ENCODE results near the gene DDX47.
"Not testable (repeated sequence)": the region's sequence is repeated elsewhere in the genome, so short reads cannot be mapped to it uniquely, and the experiment has no call there.

DDX47 gene

DNA sequence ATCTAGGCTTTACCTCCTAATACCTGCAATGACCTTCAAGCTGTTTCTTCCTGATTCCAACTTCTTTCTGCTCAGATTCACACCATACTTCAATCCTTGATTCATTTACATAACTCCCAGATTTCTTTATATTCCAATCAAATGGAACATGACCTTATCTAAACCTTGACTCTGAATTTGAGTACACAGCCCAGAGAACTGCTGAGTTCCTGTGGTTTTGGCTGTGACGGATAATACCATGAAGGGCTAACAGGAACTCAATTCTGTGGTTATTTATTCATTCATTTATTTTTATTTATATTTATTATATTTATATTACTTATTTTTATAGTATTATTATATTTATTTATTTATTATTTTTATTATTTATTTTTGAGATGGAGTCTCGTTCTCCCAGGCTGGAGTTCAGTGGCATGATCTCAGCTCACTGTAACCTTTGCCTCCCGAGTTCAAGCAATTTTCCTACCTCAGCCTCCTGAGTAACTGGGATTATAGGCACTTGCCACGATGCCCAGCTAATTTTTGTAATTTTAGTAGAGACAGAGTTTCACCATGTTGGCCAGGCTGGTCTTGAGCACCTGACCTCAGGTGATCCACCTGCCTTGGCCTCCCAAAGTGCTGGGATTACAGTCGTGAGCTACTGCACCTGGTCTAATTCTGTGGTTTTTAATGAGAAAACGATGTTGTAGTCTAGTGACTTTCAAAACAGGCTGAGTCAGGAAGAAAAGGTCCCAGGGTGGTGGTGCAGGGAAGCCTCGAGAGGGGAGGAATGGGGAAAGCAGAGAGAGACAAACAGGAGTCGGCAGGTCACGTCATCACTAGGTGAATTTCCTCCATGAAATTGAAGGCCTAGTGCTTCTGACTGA lies 16.0 kb upstream of the DDX47 start:
- DNase-seq (ENCODE audit: low read depth in 2 of 2), result no peak

DNA sequence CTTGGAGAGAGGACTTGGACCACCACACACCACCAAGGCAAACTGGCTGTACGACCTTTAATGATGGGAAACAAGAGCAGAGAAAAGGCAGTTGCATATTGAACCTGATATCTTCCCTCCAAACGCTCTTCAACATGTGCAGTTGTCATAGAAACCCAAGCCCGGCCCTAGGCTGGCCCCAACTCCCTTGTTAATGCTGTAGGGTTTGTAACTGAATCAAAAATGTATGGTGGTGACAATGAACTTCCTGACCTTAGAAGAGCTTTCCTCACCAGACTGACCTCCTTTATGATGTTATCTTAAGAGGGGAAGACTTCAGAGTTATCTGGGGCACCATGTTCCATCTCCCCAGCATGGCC lies 15.4 kb upstream of the DDX47 start:
- DNase-seq (ENCODE audit: low read depth in 2 of 2), result no peak

DNA sequence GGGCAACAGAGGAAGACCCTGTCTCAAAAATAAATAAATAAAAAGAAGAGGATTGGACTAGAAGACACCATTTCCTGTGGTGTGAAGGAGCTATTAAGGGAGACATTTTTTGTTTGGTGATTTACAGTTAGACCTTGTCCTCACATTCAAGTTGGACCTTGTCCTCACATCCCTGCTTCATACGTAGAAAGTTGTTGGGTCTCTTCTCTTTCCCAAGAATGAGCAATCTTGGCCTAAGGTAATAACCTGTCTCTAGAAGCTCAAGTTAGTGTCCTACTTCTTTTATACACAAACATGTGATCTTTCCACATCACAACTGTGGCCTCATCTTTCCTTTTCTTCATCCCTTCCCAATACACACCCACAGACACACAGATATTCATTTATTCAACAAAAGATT lies 14.7 kb upstream of the DDX47 start:
- DNase-seq (ENCODE audit: low read depth in 2 of 2), result no peak

DNA sequence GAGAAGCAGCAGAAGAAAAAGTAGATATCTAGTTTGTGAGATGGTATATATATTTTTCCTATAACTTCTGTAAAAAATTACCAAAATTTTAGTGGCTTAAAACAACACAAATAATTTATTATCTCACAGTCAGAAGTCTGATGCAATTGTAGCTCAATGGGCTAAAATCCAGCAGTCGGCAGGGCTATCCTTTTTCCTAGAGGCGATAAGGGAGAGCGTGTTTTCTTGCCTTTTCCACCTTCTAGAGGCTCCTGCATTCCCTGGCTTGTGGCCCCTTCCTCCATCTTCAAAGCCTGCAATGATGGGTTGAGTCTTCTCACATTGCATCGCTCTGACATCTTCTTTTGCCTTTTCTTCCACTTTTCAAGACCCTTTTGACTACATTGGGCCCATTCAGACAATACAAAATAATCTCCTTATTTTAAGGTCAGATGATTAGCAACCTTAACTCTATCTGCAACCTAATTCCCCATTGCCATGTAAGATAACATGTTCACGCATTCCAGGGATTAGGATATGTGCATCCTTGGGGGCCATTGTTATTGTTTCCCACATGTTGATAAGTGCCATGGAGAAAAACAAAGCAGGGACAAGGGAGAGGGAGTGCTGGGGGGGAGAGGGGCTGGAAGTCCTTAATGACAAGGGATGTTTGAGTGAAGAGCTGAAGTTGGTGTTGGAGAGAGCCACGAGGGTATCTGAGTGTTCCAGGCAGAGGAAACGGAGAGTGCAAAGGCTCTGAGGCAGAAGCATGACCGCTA lies 13.8 kb upstream of the DDX47 start:
- DNase-seq (ENCODE audit: low read depth in 2 of 2), result no peak

DNA sequence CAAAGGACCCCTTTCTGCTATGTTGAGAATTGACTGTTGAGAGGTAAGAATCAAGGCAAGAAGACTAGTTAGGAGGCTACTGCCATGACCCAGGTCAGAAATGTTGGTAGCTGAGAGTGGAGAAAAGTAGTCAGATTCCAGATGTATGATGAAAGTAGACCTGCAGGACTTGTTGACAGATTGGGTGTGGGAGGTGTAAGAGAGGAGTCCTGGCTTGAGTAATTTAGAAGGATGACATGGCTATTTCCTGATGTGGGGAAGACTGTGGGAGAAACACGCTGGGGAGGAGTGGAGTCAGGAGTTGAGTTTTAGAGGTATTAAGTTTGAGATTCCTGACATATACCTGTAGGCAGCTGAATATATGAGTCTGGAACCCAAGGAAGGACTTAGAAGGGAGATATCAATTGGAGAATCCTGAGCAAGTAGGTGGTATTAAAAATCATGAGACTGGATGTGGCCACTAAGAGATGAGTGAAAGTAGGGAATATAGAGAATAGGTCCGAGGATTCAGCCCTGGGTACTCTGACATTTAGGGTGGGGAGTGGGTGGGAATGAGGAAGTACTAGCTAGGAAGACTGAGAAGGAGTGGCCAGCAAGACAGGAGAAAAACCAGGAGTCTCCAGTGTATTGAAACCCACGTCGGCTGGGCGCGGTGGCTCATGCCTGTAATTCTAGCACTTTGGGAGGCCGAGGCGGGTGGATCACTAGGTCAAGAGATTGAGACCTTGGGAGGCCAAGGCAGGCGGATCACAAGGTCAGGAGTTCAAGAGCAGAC lies 12.6 kb upstream of the DDX47 start:
- DNase-seq (ENCODE audit: low read depth in 2 of 2), result no peak

DNA sequence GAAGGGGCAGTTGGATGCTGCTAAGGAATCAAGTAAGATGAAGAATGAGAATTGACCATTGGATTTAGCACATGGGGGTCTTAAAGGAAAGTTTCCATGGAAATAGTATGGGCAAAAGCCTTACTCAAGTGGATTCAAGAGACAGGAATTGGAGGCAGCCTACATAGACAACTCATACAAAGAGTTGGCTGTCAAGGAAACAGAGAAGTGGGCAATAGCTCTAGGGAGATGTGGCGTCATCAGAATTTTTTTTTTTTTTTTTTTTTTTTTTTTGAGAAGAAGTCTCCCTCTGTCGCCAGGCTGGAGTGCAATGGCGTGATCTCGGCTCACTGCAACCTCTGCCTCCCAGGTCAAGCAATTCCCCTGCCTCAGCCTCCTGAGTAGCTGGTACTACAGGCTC lies 11.5 kb upstream of the DDX47 start:
- not testable (repeated sequence) for DNase-seq (ENCODE audit: low read depth in 2 of 2)

DNA sequence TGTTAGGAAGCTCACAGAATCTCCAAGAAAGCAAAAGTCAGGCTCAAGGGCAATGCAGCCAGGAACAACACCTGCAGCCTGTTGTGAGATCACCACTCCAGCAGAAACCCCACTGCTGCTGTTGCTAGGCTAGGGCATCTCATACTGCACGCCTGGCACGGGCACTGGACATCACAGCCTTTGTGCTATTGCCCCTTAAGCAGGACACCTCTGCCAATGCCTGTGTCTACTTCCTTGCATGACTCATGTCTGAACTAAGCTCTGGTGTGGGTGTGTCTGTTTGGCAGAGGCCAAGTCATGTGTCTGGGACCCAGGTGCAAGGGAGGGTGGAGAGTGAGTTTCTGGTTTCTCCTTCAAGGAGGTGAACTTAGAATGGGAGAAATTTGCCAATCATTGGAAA lies 10.0 kb upstream of the DDX47 start:
- no peak for DNase-seq (ENCODE audit: low read depth in 2 of 2)

DNA sequence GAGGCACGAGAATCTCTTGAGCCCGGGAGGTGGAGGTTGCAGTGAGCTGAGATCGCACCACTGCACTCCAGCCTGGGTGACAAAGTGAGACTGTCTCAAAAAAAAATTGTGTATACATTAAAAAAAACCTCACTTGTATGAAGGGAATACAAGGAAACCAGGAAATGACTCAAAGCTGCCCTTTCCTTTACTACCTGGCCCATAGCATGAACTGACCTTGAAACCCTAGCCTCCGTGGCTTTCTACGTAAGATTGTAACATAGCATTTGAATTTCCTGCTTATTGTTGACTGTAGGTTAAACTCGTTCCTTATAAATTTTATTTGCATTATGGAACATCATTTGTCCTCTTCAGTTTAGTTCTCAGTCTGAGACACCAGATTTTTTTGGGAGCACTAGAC lies 9.1 kb upstream of the DDX47 start:
- DNase-seq (ENCODE audit: low read depth in 2 of 2), result no peak

DNA sequence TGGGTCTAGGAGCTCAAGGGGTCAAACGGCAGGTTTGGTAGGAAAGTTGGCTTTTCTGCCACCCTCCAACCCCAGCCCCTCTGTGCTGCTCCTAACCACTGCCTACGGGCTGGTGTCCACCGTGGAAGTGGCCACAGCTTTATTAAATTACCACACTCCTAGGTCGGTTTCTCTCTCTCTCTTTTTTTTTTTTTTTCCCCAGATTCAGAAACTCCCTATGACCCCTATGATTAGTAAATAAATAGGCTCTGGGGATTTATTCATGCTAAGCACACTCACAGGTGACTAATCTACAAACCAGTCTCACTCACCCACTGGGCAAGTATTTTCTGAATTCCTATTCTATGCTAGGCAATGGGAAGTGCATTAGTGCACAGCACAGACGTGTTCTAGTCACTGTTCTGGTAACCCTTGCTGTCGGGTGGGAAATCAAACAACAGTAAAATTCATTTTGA lies 8.7 kb upstream of the DDX47 start:
- DNase-seq (ENCODE audit: low read depth in 2 of 2), result peak; percentile 69 to 73

DNA sequence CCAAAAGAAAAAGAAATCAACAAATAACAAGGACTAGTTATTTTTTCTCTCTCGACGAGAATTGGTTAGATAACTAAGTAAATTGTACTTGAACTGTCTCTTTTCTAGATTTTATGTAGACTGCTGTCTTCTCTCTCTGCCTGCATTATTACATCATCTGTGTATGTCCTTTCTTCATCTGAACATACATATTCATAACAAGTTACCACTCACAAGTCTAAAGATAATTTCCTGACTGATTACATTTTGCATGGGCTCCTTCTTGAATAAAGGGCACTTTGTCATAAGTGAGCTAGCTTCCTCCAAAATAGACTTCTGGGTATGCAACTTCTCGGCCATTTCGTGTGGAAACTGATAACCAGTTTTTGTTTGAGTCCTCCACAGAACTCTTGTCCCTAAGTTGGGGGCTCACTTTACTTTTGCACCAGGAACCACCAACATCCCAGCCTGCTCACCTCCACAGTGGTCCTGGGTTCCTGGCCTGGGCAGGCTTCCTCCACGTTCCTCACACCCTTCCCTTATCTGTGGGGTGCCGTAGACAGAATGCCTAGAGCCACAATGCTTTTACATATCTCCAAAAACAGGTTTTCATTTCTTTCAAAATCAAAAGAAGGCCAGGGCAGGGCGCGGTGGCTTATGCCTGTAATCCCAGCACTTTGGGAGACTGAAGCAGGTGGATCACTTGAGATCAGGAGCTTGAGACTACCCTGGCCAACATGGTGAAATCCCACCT lies 6.2 kb upstream of the DDX47 start:
- DNase-seq (ENCODE audit: low read depth in 2 of 2), result no peak

DNA sequence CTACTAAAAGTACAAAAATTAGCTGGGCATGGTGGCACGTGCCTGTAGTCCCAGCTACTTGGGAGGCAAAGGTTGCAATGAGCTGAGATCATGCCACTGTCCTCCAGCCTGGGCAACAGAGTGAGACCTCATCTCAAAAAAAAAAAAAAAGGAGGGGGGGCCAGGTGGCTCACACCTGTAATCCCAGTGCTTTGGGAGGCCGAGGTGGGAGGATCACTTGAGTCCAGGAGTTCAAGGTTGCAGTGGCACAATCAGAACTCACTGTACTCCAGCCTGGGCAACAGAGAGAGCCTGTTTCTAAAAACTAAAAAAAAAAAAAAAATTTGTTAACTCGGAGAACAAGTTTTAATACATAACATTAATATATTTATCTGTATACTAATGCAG lies 5.6 kb upstream of the DDX47 start:
- not testable (repeated sequence) for DNase-seq (ENCODE audit: low read depth in 2 of 2)

DNA sequence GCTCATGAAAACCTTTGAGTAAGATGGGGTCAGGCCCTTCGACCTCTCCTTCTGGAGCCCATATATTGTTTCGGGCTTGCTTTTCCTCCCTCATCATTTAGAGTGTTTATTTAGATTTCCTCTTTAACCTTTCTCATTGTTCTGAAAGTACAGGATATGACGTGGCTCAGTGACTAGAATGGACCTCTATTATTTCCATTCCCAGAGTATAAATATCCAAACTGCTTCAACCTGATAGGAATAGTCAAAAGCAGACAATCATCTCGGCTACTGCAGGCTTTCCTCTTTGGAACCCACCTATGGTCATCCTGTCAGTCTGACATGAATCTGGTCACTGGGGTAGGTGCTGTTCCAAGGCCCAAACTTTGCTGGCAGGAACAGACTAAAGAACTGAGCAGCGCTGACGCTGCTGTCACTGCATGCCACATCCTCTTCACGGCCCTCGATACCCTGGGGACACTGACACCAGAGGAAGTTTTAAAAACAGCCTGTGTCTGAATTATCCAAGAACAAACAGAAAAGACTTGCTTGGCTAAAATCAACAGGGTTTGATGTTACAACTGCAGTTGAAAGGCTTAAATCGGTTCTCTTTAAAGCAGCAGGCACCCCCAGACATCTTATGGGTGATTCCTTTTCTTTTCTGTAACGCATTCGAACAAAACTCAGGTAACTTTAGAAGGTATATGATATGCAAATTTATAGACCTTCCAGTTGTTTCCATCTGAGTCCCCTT lies 5.0 kb upstream of the DDX47 start:
- no peak for DNase-seq (ENCODE audit: low read depth in 2 of 2)

DNA sequence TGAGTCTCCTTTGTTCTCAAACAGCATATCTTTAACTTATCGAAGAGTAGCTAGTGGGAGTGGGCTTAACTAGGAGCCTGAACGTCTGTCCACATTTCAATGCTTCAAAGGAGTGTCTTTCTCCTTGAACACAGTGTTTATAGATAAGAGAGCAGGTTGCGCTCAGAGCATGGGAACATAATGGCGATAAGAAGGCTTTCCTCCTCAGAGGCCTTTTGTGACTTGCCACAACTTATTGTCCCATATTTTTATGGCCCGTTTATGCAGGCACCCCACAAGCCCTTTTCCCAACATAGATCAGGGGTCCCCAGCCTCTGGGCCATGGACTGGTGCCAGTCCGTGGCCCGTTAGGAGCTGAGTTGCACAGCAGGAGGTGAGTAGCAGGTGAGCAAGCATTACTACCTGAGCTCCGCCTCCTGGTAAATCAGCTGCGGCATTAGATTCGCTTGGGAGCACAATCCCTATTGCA lies 2.6 kb upstream of the DDX47 start:
- no peak for DNase-seq (ENCODE audit: low read depth in 2 of 2)

DNA sequence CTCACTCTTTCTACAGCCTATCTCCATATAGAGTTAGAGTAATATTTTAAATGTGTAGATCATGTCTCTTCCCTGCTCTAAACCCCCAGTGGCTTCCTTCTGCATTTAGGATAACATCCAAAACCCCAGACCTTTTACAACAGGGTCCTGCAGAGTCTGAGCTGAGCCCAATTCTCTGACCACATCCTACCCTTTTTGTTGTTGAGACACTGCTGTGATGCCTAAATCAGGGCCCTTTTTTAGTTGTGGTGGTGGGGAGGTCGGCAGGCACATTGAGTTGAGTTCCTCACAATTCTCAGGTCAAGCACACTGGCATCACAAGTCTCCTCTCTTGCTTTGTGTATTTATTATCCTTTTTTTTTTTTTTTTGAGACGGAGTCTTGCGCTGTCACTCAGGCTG lies 1.8 kb upstream of the DDX47 start:
- no peak for DNase-seq (ENCODE audit: low read depth in 2 of 2)

DNA sequence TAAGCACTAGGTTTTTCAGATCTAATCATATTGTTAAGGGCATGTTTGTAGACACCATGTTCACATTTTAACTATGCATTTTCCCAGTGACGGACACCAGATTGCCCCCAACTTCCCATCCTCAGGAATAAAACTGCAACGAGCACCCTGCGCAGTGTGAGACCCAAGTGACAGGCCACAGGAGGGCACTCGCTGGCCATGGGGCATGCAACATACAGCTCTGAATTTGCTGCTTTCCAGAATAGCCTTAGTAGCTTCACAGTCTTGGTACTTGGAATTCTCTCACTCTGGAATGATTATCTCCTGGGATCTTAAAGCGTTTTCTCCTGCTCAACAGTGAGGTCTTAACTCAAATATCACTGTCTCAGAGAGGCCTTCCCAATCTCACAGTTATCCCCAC lies 972 bp upstream of the DDX47 start:
- DNase-seq (ENCODE audit: low read depth in 2 of 2), result no peak

DNA sequence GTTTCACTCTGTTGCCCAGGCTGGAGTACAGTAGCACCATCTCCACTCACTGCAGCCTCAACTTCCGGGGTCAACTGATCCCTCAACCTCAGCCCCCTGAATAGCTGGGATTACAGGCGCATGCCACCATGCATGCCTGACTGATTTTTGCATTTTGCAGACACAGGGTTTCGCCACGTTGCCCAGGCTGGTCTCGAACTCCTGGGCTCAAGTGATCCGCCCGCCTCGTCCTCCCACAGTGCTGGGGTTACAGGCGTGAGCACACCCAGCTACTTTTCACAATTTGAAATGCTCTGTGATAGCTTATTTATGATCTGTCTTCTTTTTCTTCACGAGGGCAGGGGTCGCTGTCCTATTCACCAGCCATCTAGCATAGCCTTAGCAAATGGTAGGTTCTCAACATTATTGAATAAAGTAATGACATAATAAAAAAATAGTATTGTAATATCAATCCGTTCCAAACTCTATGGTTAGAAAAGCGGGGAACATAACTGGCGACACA lies 477 bp upstream of the DDX47 start:
- DNase-seq (ENCODE audit: low read depth in 2 of 2), result no peak

DNA sequence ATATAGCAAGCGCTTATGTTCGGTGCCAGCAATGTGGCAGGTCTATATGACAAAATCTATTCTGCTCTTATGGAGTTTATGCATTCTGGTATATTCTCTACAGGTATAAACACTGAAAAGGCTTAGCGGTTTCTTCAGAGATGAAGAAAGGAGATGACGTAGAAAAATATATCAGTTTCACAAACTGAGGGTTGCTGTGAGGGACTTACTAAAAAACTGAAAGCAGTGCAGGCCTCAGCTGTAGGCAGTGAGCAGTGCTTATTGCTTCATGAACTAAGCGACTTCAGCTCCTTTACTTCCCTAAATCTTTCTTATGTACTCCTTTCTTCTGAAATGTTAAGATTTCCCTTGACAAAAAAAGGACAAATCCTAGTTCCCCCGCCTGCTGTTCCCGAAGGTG lies 4.5 kb downstream of the DDX47 start:
- DNase-seq (ENCODE audit: low read depth in 2 of 2), result no peak

DNA sequence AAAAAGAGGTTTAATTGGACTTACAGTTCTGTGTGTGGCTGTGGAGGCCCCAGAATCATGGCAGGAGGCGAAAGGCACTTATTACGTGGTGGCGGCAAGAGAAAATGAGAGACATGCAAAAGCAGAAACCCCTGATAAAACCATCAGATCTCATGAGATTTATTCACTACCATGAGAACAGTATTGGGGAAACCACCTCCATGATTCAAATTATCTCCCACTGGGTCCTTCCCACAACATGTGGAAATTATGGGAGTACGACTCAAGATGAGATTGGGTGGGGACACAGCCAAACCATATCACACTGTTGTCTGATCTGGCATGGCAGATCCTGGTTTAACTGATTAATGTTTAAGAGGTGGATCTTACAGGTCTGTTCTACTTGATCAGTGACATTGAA lies 5.6 kb downstream of the DDX47 start:
- DNase-seq (ENCODE audit: low read depth in 2 of 2), result no peak

DNA sequence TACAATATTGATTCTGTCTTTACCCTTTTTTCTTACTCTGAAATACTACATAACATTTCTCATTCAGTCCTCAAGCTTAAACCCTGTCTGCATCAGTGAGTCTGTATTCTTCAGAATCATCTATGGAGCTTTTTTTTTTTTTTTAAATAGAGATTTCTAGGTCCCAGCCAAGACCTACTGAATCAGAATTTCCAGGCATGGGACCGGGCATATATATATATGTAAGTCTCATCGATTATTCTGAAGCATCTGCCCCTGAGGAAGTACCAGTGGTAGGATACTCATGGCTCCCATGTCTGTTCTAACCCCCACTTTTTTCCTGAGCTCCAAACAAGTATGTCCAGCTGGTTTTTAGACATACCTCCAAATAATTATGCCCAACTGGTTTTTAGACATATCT lies 6.1 kb downstream of the DDX47 start:
- DNase-seq (ENCODE audit: low read depth in 2 of 2), result no peak

DNA sequence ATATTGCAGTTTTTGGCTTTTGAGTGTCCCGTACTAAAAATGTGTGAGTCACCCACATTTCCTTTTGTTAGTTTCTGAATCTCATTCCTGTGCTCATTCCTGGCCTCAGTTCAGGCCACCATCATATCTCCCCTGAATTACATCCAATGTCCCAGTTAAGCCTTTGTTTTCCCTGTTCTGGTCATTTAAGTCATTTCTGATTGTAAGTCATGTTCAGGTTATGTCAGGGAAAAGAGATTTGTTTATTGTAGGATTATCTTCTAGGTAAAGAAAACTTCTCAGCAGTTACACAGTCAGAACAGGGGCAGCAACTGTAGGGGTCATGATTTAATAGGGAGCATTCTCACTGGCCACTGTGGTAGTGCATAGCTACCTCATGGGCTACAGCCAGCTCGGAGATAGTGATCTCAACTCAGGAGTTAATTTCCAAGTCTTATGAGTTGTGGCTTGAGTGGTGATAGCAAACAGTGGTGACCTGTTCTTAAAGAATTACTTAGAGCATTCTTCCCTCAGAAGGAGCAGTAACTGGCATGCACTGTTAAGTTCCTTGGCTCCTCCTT lies 6.7 kb downstream of the DDX47 start:
- peak; percentile 94 for DNase-seq (ENCODE audit: low read depth in 2 of 2)

Data from fibroblast of skin of left quadriceps (primary cell).